HCT116 (cell line): ENCODE data around the gene ZNF181.

Source experiments
- CTCF ChIP-seq, 3 experiments: fragments of 200-600 bp in 1 of 3; sonication (generic) in 1 of 3; IDR thresholded peaks in 2 of 3; conservative IDR thresholded peaks in 1 of 3; 2 replicates each; pipeline ENCODE4 v1.5.1; 2012 to 2017; ENCODE audit warnings: low read depth in 2 of 3, low read length in 2 of 3, antibody characterized with exemption in 1 of 3, borderline replicate concordance in 1 of 3, control low read depth in 1 of 3, mild to moderate bottlenecking in 1 of 3, mixed read lengths in 1 of 3, mixed run types in 1 of 3, moderate library complexity in 1 of 3; ENCODE audit not compliant: insufficient read depth in 1 of 3
- POLR2A ChIP-seq: IDR thresholded peaks from 2 replicates; pipeline ENCODE4 v1.7.0; 2011; ENCODE audit warnings: borderline replicate concordance; ENCODE audit not compliant: insufficient read depth, insufficient read length; ENCODE audit errors: extremely low read depth
- POLR2AphosphoS5 ChIP-seq: IDR thresholded peaks from 2 replicates; pipeline ENCODE4 v1.6.1; 2011; ENCODE audit warnings: mild to moderate bottlenecking, low read depth, low read length, moderate library complexity

DNA sequence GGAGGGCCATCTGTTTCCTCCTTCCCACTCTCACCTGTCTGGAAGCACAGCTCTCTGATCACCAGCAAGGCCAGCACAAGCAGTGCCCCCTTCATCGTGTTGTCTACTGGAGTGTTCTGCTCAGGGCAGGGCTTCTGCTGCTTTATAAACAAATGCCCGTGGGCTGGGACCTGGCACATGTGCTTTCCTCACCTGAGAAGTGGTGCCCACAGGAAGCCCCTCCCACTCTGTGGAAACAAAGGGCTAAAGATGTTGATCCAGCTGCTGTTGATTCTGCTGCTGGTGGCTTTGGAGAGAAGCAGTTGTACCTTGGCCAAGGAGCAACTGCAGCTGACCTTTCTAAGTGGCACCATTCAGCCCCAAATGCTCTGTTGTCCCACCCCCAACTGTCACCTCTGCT lies 26.4 kb upstream of the ZNF181 start:
- no peak for TF ChIP-seq CTCF (IDR thresholded peaks at IDR 0.05 in 2 of 3, conservative IDR thresholded peaks at IDR 0.05 in 1 of 3; ENCODE audit: borderline replicate concordance in 1 of 3, insufficient read depth in 1 of 3, low read depth in 2 of 3, low read length in 2 of 3)
- TF ChIP-seq POLR2A, result no peak
- no peak for TF ChIP-seq POLR2AphosphoS5
